D341Med (cell line): ENCODE results near the gene UCK1.

Source experiments
- DNase-seq: peaks from one replicate; pipeline ENCODE4 v3.0.0; 2012; ENCODE audit warnings: low spot score

Gene UCK1

GRCh38 chr9:131496844-131497405 lies 34.1 kb downstream of the UCK1 start:
- DNase-seq: no peak

- no peak for DNase-seq
These were observed 35.3 kb downstream of the UCK1 start for GRCh38 chr9:131495785-131496184.

- no peak for DNase-seq
These were observed 36.7 kb downstream of the UCK1 start for GRCh38 chr9:131494296-131494870.

GRCh38 chr9:131492070-131492469 lies 39.0 kb downstream of the UCK1 start:
- DNase-seq: no peak

- no peak for DNase-seq
These were observed 39.9 kb downstream of the UCK1 start for GRCh38 chr9:131491001-131491710.

GRCh38 chr9:131490514-131490913 lies 40.5 kb downstream of the UCK1 start:
- no peak for DNase-seq

GRCh38 chr9:131487621-131488031 lies 43.4 kb downstream of the UCK1 start:
- DNase-seq: peak; percentile 69

- DNase-seq: no peak
These were observed 44.1 kb downstream of the UCK1 start for GRCh38 chr9:131487001-131487400.

- DNase-seq: no peak
These were observed 45.2 kb downstream of the UCK1 start for GRCh38 chr9:131485728-131486422.

GRCh38 chr9:131485206-131485605 lies 45.9 kb downstream of the UCK1 start:
- no peak for DNase-seq

GRCh38 chr9:131484560-131485185 lies 46.4 kb downstream of the UCK1 start:
- DNase-seq: no peak

- no peak for DNase-seq
These were observed 47.0 kb downstream of the UCK1 start for GRCh38 chr9:131484051-131484445.

- no peak for DNase-seq
These were observed 47.6 kb downstream of the UCK1 start for GRCh38 chr9:131483319-131484050.

- DNase-seq: no peak
These were observed 48.6 kb downstream of the UCK1 start for GRCh38 chr9:131482343-131483006.

GRCh38 chr9:131481441-131482342 lies 49.4 kb downstream of the UCK1 start:
- no peak for DNase-seq

GRCh38 chr9:131480258-131480657 lies 50.8 kb downstream of the UCK1 start:
- DNase-seq: no peak

- no peak for DNase-seq
These were observed 52.2 kb downstream of the UCK1 start for GRCh38 chr9:131478911-131479310.

- peak; percentile 80 for DNase-seq
These were observed 52.6 kb downstream of the UCK1 start for GRCh38 chr9:131478421-131478868.

- DNase-seq: no peak
These were observed 53.1 kb downstream of the UCK1 start for GRCh38 chr9:131477816-131478419.

- no peak for DNase-seq
These were observed 53.7 kb downstream of the UCK1 start for GRCh38 chr9:131477367-131477766.
